ENCODE measurements around the gene PRC1. TPM values are rescaled to one million over a fixed set of nuclear protein-coding genes. Genes with fewer than 3 reads are reported as not detected.

PRC1 gene
- total and polyA plus RNA-seq, 3 experiments from 2014 or later: 3.4 to 79.9 (median 79.7) TPM

DNA sequence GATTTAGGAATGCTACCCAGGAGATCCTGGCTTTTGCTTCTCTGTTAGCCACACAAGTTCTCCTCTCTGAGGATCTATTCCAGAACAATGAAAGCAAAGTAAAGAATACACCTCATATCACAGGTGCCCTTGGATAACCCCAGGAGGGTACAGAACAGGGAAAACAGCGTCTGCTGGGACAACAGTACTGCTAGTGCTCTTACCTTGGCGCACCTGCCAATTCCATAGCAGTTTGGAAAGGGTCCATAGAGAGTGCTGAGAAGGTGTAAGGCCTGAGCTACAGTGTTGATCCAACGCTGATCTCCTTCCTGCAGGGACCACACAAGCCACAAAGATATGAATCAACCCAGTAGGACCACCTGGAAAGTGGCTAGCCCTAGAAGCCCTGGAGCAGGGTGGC lies 12.9 kb upstream of the PRC1 start:
- CTCF ChIA-PET: interaction anchor here (0.6 kb wide), 1 partner anchor 39 kb away, joined by 3 read pairs; no protein-coding TSS in a partner anchor

DNA sequence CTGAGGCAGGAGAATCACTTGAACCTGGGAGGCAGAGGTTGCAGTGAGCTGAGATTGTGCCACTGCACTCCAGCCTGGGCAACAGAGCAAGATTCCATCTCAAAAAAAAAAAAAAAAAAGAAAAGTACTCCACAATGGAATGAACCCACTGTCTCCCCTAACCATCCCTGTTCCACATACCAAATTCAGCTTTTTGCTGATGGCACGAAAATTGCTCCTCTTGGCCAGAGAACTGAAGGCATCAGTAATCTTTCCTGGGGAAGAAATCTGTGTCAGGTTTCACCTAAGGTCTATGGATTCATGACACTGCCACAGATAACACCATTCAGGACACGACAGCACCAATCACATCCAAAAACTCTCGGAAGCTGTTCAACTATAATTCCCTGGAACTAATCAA lies 6.9 kb upstream of the PRC1 start:
- POLR2A ChIA-PET: interaction anchor here (1.1 kb wide), 1 partner anchor 11 kb away, joined by 4 read pairs; no protein-coding TSS in a partner anchor

More for the DNA sequence above, 12.9 kb upstream of the PRC1 start:
- Histone ChIP-seq H3K4me3 (ENCODE audit: low read length) (no peak overlapping the region), H3K27ac (ENCODE audit: low read depth, low read length) (no peak overlapping the region), H3K27me3 (ENCODE audit: insufficient read depth, low read length, poor library complexity, severe bottlenecking) (no peaks in the 10 kb centered on the region), H3K36me3 (ENCODE audit: insufficient read depth, low read length) (peaks cover 44% of the 10 kb centered on the region), H3K4me1 (ENCODE audit: insufficient read depth, low read length) (no peaks in the 10 kb centered on the region), H3K9me3 (ENCODE audit: low read length) (no peaks in the 10 kb centered on the region)
- DNase-seq: no peak
- no peaks in the 10 kb centered on the region for H3K27me3 Mint-ChIP-seq
- POLR2A ChIA-PET: no interaction called here
- H3K4me1 Mint-ChIP-seq: no peaks in the 10 kb centered on the region
- H3K9me3 Mint-ChIP-seq: no peaks in the 10 kb centered on the region
- H3K36me3 Mint-ChIP-seq: peaks cover 0 to 88% (median 27%) of the 10 kb centered on the region in 3 donors
- H3K27ac Mint-ChIP-seq: peak overlapping the region in 3 of 8 donors; percentile 15 to 47 (median 39)
- no peak overlapping the region for H3K4me3 Mint-ChIP-seq

DNA sequence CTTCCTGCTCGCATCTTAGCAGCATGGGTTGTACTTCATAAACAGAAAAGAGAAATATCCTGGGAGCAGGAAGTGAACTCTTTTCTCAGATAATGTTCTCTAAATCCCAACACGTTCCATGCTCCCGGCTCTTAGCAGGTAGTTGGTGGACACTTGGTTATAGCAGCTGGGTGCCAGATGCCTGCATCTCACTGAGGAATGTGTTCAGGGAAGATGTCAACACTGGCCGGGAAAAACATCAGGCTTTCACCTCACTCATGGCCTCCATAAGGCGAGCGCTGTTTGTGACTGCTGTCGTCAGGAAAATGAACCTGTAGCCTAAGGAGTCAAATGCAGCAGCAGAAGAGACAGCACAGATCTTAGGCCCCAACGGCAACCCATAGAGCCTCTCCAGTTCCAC lies 4.4 kb upstream of the PRC1 start:
- Histone ChIP-seq H3K4me3 (ENCODE audit: low read length) (no peak overlapping the region), H3K36me3 (ENCODE audit: insufficient read depth, low read length) (peaks cover 22% of the 10 kb centered on the region), H3K4me1 (ENCODE audit: insufficient read depth, low read length) (peaks cover 9% of the 10 kb centered on the region), H3K27me3 (ENCODE audit: insufficient read depth, low read length, poor library complexity, severe bottlenecking) (no peaks in the 10 kb centered on the region), H3K9me3 (ENCODE audit: low read length) (no peaks in the 10 kb centered on the region), H3K27ac (ENCODE audit: low read depth, low read length) (no peak overlapping the region)
- Mint-ChIP-seq H3K27me3 (no peaks in the 10 kb centered on the region), H3K9me3 (no peaks in the 10 kb centered on the region), H3K27ac (peak overlapping the region in 2 of 8 donors; percentile 48 to 92), H3K4me3 (no peak overlapping the region), H3K4me1 (peaks cover 11 to 15% (median 11%) of the 10 kb centered on the region in 3 donors), H3K36me3 (peaks cover 0 to 67% (median 19%) of the 10 kb centered on the region in 3 donors)
- CTCF ChIA-PET: no interaction called here
- POLR2A ChIA-PET: no interaction called here
- no peak for DNase-seq

More for the DNA sequence above, 6.9 kb upstream of the PRC1 start:
- Histone ChIP-seq H3K36me3 (ENCODE audit: insufficient read depth, low read length) (peaks cover 36% of the 10 kb centered on the region), H3K27ac (ENCODE audit: low read depth, low read length) (no peak overlapping the region), H3K27me3 (ENCODE audit: insufficient read depth, low read length, poor library complexity, severe bottlenecking) (no peaks in the 10 kb centered on the region), H3K4me1 (ENCODE audit: insufficient read depth, low read length) (no peaks in the 10 kb centered on the region), H3K9me3 (ENCODE audit: low read length) (no peaks in the 10 kb centered on the region), H3K4me3 (ENCODE audit: low read length) (no peak overlapping the region)
- no peak overlapping the region for H3K4me3 Mint-ChIP-seq
- CTCF ChIA-PET: interaction anchor here (1.2 to 1.5 kb wide), 2 partner anchors 15 to 45 kb away, joined by 3 to 4 read pairs; no protein-coding TSS in a partner anchor
- H3K4me1 Mint-ChIP-seq: peaks cover 0 to under 1% (median 0%) of the 10 kb centered on the region in 3 donors
- H3K36me3 Mint-ChIP-seq: peaks cover 0 to 83% (median 21%) of the 10 kb centered on the region in 3 donors
- H3K27ac Mint-ChIP-seq: peak overlapping the region in 1 of 8 donors; percentile 25
- H3K9me3 Mint-ChIP-seq: no peaks in the 10 kb centered on the region
- DNase-seq: no peak
- no peaks in the 10 kb centered on the region for H3K27me3 Mint-ChIP-seq

DNA sequence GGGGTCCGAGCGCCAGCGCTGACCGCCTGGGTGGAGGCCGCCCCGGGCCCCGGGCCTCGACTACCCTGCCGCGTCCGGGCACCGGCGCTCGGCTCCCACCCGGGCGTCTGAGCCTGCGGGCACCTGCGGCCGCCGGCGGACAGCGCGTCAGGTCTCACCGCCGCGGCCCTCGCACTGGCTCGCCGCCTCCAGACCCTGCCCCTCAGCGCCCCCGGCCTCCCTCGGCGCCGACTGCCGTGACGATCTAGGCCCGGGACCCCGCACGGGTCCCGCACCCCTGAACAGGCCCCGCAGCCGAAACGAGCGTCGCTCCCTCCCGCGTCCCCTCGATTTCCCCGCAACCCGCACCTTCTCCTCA lies 297 bp downstream of the PRC1 start:
- peak in 1 of 5 donors; percentile 3 for DNase-seq
- Histone ChIP-seq H3K27ac (ENCODE audit: low read depth, low read length) (peak overlapping the region; percentile 94), H3K27me3 (ENCODE audit: insufficient read depth, low read length, poor library complexity, severe bottlenecking) (no peaks in the 10 kb centered on the region), H3K9me3 (ENCODE audit: low read length) (no peaks in the 10 kb centered on the region), H3K4me3 (ENCODE audit: low read length) (peak overlapping the region; percentile 93), H3K36me3 (ENCODE audit: insufficient read depth, low read length) (no peaks in the 10 kb centered on the region), H3K4me1 (ENCODE audit: insufficient read depth, low read length) (peaks cover 13% of the 10 kb centered on the region)
- ChIA-PET POLR2A (interaction anchor here (1.0 kb wide), 1 partner anchor 39 kb away, joined by 3 read pairs; the partner anchor contains the start of gene RCCD1), CTCF (no interaction called here)
- H3K36me3 Mint-ChIP-seq: peaks cover 0 to 27% (median 7%) of the 10 kb centered on the region in 3 donors
- H3K4me1 Mint-ChIP-seq: peaks cover 25 to 34% (median 33%) of the 10 kb centered on the region in 3 donors
- peak overlapping the region; percentile 97 to 100 (median 99) for H3K4me3 Mint-ChIP-seq
- peak overlapping the region; percentile 95 to 99 (median 98) for H3K27ac Mint-ChIP-seq
- H3K27me3 Mint-ChIP-seq: no peaks in the 10 kb centered on the region
- H3K9me3 Mint-ChIP-seq: no peaks in the 10 kb centered on the region

DNA sequence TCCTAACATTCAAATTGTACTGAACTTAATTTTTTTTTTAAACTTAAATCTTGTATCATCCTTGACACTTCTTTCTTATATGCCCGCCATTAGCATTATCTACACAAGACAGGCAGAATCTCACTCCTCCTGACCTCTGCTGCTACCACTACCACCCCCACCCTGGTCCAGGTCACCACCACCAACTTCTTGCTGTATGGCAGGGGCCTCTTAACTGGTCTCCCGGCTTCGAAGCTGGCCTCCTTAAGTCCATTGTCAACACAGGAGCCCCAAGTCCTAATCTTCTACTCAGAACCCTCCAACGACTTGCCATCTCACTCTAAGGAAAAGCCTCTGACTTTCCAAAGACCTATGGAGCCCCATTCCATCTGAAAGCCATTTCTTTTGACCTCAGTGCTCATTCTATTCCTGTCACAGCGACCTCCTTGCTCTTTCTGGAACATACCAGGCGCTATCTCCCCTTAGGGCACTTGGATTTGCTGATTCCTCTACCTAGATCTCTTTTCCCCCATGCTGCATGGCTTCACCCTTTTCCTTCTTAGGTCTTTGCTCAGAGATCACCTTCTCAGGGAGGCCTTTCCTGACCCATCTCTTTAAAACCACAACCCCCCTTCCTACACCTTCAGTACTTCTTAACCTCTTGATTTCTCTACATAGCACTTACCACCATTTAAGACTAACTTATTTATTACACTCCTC lies 2.6 kb downstream of the PRC1 start:
- no peaks in the 10 kb centered on the region for H3K27me3 Mint-ChIP-seq
- H3K4me3 Mint-ChIP-seq: peak overlapping the region in 3 of 7 donors; percentile 9 to 61 (median 16)

DNA sequence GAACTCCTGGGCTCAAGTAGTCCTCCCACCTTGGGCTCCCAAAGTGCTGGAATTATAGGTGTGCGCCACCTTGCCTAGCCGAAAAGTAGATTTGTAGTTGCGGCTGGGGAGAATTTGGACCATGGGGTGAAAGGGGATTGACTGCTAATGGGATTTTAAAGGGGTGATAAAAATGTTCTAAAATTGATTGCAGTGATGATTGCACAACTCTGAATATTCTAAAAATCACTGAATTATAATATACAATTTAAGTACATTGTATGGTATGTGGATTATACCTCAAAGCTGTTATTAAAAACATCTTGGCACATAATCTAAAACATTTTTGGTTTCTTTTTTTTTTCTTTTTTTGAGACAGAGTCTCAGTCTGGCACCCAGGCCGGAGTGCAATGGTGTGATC lies 3.9 kb downstream of the PRC1 start:
- no peak for DNase-seq
- peak overlapping the region in 1 of 7 donors; percentile 49 for H3K4me3 Mint-ChIP-seq
- no peaks in the 10 kb centered on the region for H3K36me3 ChIP-seq (ENCODE audit: insufficient read depth, low read length)
- H3K36me3 Mint-ChIP-seq: peaks cover 0 to 10% (median 2%) of the 10 kb centered on the region in 3 donors
- H3K27me3 Mint-ChIP-seq: no peaks in the 10 kb centered on the region
- H3K27me3 ChIP-seq (ENCODE audit: insufficient read depth, low read length, poor library complexity, severe bottlenecking): no peaks in the 10 kb centered on the region
- ChIA-PET POLR2A (interaction anchor here (0.6 to 0.7 kb wide), 2 partner anchors 11 to 507 kb away, joined by 4 read pairs; no protein-coding TSS in a partner anchor), CTCF (no interaction called here)
- no peak overlapping the region for H3K27ac ChIP-seq (ENCODE audit: low read depth, low read length)
- H3K27ac Mint-ChIP-seq: no peak overlapping the region
- no peaks in the 10 kb centered on the region for H3K9me3 ChIP-seq (ENCODE audit: low read length)
- H3K4me1 ChIP-seq (ENCODE audit: insufficient read depth, low read length): peaks cover 16% of the 10 kb centered on the region
- H3K9me3 Mint-ChIP-seq: no peaks in the 10 kb centered on the region
- peaks cover 36 to 60% (median 45%) of the 10 kb centered on the region in 3 donors for H3K4me1 Mint-ChIP-seq
- no peak overlapping the region for H3K4me3 ChIP-seq (ENCODE audit: low read length)

More for the DNA sequence above, 2.6 kb downstream of the PRC1 start:
- Histone ChIP-seq H3K4me3 (ENCODE audit: low read length) (no peak overlapping the region), H3K27me3 (ENCODE audit: insufficient read depth, low read length, poor library complexity, severe bottlenecking) (no peaks in the 10 kb centered on the region), H3K36me3 (ENCODE audit: insufficient read depth, low read length) (no peaks in the 10 kb centered on the region), H3K4me1 (ENCODE audit: insufficient read depth, low read length) (peaks cover 18% of the 10 kb centered on the region), H3K9me3 (ENCODE audit: low read length) (no peaks in the 10 kb centered on the region), H3K27ac (ENCODE audit: low read depth, low read length) (peak overlapping the region; percentile 22)
- Mint-ChIP-seq H3K36me3 (peaks cover 0 to 10% (median 2%) of the 10 kb centered on the region in 3 donors), H3K9me3 (no peaks in the 10 kb centered on the region), H3K4me1 (peaks cover 39 to 57% (median 52%) of the 10 kb centered on the region in 3 donors), H3K27ac (peak overlapping the region in 4 of 8 donors; percentile 11 to 41 (median 28))
- POLR2A ChIA-PET: no interaction called here
- CTCF ChIA-PET: no interaction called here
- DNase-seq: no peak

DNA sequence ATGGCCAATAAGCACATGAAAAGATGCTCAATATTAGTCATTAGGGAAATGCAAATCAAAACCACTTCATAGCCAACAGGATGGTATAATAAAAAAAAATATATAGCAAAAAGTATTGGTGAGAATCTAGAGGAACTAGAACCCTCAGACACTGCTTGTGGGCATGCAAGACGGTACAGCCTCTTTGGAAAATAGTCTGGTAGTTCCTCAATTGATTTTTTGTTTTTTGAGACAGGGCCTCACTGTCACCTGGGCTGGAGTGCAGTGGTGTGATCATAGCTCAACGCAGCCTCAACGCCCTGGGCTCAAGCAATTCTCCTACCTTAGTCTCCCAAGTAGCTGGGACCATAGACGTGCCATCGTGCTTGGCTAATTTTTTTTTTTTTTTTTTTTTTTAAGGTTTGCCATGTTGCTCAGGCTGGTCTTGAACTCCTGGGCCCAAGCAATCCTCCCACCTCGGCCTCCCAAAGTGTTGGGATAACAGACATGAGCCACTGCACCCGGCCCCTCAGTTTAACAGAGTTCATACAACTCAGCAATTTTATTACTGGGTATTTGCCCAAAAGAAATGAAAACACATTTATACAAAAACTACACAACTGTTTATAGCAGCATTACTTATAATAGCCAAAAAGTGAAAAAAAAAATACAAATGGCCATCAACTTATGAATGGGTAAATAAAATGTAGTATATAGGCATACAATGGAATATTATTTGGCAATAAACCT lies 5.1 kb downstream of the PRC1 start:
- DNase-seq: no peak
- ChIA-PET CTCF (no interaction called here), POLR2A (no interaction called here)
- Histone ChIP-seq H3K9me3 (ENCODE audit: low read length) (no peaks in the 10 kb centered on the region), H3K4me3 (ENCODE audit: low read length) (no peak overlapping the region), H3K27me3 (ENCODE audit: insufficient read depth, low read length, poor library complexity, severe bottlenecking) (no peaks in the 10 kb centered on the region), H3K36me3 (ENCODE audit: insufficient read depth, low read length) (no peaks in the 10 kb centered on the region), H3K4me1 (ENCODE audit: insufficient read depth, low read length) (peaks cover 9% of the 10 kb centered on the region), H3K27ac (ENCODE audit: low read depth, low read length) (peak overlapping the region; percentile 24)
- Mint-ChIP-seq H3K27me3 (no peaks in the 10 kb centered on the region), H3K4me3 (peak overlapping the region in 5 of 7 donors; percentile 4 to 48 (median 26)), H3K27ac (peak overlapping the region in 1 of 8 donors; percentile 82), H3K36me3 (peaks cover 0 to 3% (median under 1%) of the 10 kb centered on the region in 3 donors), H3K9me3 (no peaks in the 10 kb centered on the region), H3K4me1 (peaks cover 29 to 53% (median 37%) of the 10 kb centered on the region in 3 donors)

DNA sequence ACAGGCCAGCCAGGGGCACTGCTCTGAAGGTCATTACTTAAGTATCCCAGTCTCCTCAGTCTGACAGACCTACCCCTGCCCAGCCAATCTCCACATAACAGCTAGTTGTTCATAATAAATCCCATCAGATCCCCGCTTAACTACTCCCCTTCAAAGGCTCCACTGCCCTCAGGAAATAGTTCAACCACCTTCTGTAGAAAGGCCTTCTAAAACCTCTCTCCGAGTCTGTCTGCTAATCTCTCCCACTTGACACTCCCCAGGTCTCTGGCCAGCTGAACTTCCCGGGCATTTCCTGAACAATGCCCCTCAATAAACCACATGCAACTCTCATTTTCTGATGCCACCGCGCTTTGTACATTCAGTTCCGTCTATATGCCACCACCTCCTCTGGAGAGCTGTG lies 6.0 kb downstream of the PRC1 start:
- Mint-ChIP-seq H3K4me1 (peaks cover 24 to 47% (median 32%) of the 10 kb centered on the region in 3 donors), H3K36me3 (no peaks in the 10 kb centered on the region), H3K27me3 (no peaks in the 10 kb centered on the region), H3K4me3 (peak overlapping the region; percentile 4 to 48 (median 22)), H3K9me3 (no peaks in the 10 kb centered on the region), H3K27ac (peak overlapping the region in 6 of 8 donors; percentile 1 to 82 (median 55))
- H3K9me3 ChIP-seq (ENCODE audit: low read length): no peaks in the 10 kb centered on the region
- ChIA-PET POLR2A (no interaction called here), CTCF (no interaction called here)
- peaks cover 2% of the 10 kb centered on the region for H3K36me3 ChIP-seq (ENCODE audit: insufficient read depth, low read length)
- peak overlapping the region; percentile 12 for H3K27ac ChIP-seq (ENCODE audit: low read depth, low read length)
- H3K4me3 ChIP-seq (ENCODE audit: low read length): no peak overlapping the region
- H3K27me3 ChIP-seq (ENCODE audit: insufficient read depth, low read length, poor library complexity, severe bottlenecking): no peaks in the 10 kb centered on the region
- DNase-seq: no peak
- peaks cover 5% of the 10 kb centered on the region for H3K4me1 ChIP-seq (ENCODE audit: insufficient read depth, low read length)
